Pons (tissue), 1 donor: ENCODE measurements around the gene TMBIM1.

Experiments used
- DNase-seq: peaks from one replicate; pipeline ENCODE4 v3.0.0-alpha.2; 2016; ENCODE audit warnings: low spot score

Gene TMBIM1, protein sequence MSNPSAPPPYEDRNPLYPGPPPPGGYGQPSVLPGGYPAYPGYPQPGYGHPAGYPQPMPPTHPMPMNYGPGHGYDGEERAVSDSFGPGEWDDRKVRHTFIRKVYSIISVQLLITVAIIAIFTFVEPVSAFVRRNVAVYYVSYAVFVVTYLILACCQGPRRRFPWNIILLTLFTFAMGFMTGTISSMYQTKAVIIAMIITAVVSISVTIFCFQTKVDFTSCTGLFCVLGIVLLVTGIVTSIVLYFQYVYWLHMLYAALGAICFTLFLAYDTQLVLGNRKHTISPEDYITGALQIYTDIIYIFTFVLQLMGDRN

DNA sequence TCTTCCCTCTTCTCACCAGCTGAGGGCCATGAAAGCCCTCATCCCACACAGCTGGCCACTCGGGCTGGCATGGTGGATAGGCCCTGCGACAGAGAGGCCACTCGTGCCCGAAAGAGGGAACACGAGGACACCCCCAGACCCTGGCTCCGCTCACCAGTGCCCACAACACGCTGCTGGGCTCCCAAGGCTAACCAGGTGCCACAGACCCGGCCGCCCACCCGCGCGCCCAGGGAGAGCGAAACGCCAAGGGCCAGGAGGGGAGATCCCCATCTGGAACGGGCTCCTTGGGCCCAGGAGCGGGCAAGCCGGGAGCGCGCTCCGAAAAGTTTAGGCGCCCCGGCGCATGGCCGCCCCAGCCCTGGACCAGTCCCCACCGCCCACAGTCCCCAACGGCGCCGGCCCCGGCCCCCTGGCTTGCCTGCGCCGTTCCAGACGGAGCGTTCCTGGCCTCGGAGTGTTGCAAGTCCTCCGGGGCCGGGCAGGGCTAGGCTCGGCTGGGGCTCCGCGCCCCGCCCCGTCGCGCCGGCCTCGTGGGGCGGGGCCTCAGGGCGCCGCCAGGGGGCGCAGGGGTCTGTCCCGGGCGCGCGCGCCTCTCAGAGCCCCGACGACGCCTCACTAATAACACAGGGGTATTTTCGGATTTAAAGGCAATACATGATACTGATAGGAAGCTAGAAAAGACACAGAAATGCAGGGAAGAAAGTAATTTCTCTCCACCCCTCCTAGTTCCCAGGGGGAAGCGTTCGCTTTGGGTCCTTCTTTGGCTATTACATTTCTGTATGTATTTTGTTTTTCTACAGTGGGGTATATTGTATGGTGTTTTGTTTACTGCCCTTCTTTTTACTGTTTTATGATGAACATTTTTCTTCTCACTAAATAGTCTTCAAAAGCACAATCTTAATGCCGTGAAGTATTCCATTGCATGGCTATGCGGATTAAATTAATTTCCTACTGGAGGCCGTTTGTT lies at the start of gene TMBIM1:
TMBIM1 (minus strand) TSS at position 456 of the 967 bp plus-strand sequence. CDS start 10,362 bp downstream, outside the sequence.
- peak; percentile 64 for DNase-seq

DNA sequence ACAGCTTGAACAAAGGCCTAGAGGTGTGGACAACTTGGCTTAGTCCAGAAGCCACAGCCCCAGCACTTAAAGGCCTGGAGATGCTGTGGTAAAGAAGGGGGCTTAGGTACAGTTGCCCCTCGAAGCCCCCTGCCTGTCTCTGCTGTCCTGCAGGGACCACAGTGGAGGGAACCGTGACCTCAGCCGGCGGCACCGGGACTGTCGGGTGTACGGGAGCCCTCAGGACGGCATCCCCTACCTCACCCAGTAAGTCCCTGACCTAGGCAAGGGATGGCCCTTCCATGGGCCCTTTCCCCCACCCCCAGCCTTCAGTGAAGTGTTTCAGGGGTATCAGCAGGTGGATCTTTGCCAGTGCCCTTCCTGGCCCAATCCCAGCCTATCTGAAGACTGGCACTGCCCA lies 49.1 kb upstream of the TMBIM1 start:
- no peak for DNase-seq

DNA sequence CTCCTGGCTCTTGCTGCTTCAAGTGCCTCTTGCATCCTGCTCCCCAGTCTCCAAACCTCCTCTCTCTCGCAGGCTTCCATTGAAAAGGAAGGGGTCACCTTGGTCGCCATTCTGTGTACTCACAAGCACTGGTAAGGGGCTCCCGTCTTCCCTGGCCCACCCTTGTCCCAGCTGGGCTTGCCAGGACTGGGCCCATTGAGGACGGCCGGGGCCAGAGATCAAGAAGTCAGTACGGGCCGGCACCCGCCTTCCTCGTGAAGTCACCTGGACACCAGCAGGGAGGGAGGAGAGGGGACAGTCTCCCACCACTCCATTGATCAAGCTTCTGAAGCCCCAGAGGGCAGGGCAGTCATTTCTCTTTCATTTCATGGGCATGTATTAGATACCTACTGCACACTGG lies 48.4 kb upstream of the TMBIM1 start:
- no peak for DNase-seq

DNA sequence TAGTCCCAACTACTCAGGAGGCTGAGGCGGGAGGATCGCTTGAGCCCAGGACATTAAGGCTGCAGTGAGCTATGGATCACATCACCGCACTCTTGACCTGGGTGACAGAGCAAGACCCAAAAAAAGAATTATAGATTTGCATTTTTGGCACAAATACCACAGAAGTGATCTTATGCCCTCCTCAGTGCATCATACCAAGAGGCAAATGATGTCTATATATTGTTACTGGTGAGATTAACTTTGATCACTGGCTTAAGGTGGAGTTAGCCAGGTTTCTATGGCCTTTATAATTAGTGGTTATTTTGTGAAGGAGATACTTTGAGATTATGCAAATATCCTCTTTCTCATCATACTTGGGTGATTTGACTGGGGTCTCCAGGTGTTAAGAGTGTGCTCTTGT lies 42.2 kb upstream of the TMBIM1 start:
- DNase-seq: no peak

DNA sequence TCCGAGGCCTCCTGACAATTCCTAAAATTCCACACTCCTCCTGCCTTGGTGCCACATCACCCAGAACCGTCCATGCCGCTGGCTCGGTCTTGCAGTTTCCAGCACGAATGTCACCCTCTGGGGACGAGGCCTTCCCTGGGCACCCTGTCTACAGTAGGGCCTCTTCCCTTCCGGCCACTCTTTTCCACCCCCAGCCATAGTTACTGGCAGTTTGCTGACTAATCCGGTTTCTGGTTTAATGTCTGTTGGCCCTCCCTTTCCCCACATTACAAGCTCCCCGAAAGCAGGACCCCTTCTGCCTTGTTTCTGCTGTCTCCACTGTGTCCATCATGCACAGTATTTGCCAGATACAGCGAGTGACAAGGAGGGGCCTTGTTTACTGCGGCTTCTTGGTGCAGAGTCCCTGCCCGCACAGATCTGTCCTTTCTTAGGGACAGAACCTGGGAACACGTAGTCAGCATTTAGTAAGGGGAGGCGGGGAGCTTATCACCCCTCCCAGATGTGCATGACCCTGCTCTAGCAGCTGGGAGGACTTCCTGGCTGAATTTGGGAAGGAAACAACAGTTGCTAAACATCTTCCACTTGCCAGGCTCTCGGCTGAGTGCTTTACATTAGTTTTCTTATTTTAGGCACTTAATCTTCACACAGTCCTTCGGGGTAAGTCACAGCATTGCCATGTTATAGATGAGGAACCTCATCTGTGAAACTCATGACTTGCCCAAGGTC lies 40.8 kb upstream of the TMBIM1 start:
- DNase-seq: peak; percentile 41

DNA sequence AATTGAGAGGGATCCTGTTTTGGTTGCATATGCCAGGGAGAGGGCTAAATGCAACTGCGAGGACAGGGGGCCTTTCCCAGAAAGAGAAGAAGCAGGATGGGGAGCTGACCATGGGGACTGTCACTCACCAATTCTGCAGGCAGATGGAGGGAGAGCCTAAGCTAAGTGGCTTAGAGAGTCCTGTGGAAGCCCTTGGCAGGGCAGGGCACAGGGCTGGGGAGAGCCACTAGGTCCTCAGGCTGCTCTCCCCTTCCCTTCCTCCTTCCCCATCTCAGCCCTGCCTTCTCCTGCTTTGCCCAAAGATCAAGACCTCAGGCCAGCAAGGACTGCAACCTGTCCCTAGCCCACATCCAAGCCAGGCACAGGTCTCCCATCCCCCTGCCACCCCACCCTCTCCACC lies 40.0 kb upstream of the TMBIM1 start:
- DNase-seq: no peak

DNA sequence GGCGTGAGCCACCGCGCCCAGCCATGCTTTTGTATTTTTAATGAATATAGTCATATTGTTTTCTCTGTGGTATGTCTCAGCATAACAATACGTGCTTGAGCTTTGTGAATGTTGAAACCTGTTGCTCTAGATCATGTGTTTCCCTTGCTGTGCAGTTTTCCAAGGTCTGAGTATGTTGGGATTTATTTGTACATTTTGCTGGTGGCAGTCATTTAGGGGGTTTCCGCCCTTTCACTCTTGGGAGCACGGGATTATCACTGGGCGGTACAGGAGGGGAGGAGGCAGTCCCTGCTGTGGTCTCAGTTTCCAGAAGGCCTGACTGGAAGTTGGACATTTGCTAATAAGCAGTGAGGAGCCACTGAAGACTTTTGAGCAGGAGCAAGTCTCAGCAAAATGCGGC lies 39.4 kb upstream of the TMBIM1 start:
- no peak for DNase-seq

DNA sequence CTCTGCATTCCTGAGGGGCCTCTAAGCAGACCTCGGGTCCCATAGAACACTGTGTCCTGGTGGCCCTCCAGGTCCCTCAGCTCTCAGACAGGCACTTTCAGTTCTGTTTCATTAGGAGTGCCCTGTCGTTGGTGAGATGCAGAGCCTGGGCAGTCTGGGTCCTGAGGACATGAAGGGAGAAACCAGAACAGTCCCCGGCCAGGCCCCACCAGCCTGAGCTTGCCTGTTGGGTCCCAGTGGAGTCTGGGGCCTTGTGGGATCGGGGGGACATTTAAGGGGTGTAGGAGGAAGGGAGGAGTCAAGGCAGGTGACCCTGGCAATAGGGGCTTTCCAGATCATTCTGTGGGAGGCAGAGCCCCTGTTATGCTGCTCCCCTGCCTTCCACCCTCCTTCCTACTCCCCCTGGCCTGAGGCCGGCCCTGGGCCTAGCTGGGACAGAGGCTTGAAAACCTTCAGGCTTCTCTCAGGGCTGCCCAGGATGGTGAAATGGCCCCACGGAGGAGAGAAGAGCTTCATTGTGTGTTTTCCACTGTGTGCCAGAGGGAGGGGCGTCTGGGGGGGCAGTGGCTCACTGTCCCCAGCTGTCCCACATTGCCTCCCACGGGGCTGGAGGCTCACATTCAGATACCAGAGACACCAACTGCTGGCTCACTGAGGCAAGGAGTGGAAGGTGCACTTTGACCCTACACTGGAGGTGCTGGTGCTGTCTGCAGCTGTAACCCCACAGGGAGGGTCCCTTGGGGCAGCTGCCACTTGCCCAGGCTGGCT lies 37.7 kb upstream of the TMBIM1 start:
- DNase-seq: peak; percentile 46

DNA sequence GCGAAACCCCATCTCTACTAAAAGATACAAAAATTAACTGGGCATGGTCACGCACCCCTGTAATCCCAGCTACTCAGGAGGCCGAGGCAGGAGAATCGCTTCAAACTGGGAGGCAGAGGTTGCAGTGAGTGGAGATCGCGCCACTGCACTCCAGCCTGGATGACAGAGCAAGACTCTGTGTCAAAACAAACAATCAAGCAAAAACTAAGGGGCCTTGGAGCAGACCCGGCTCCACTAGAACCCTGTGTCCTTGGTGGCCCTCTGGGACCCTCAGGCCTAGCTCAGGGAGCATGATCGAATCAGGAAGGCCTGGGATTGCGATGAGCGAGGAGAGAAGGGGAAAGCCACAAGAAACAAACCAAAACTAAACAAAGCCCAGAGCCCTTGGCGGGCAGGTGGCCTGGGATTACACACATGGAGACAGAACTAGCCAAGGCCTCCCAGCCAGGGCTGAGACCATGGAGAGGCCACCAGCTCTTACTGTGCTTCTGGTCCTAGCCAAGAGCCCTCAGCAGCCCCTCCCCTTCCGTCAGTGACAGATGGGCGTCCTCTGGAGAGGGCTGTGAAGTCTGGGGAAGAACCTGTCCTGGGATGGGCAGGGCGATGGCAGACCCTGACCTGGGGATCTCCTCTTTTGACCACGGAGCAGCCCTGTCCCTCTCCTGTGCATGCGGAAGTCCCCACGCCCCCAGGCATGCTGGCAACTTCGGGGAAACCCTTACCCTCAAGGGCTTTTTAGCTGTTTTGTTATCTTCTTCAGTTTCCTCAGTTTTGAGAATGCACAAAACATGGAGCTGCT lies 36.9 kb upstream of the TMBIM1 start:
- DNase-seq: no peak

DNA sequence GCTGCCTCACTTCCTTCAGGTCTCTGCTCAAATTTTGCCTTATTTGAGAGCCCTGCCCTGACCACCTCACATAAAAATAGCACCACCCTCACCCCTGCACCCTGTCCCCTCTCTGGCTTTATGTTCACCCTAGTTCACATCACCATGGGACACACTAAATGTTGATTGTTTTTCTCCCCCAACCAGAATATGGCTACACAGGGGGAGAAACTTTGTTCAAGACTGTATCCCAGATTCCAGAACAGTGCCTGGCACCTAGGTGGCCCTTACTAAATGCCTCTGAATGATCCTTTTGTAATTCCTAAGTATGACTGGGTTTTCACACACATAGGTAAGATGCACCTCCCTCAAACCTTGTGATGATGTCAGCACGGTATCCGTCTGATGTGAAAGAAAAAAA lies 36.0 kb upstream of the TMBIM1 start:
- no peak for DNase-seq

DNA sequence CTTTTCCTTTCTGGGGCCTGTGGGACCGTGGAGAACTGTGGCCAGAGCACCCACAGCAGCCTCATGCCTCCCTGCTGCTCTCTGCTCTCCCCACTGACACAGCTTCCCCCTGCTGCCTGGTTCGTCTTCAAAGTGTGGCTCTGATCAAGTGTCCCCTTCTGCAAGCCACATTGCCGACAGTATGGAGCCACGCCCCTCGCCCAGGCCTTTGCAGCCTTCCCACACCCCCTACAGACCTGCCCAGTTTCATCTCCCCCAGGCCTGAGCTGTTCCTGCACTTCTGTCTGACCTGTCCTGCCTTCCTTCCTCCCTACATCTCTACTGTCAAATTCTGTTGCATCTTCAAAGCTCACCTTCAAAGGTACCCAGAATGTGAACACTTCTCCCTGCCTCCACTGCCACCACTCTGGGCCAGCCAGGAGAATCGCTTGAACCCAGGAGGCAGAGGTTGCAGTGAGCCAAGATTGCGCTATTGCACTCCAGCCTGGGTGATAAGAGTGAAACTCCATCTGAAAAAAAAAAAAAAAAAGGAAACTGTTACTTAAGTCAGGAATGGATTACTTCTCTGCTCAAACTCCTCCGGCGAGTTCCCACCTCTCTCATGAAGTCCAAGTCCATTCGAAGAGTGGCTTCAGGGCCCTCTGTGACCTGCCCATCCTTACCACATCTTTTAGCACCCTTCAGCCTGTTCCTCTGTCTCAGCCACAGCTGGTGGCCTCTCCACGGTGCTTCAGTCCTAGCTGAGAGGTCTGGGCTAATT lies 35.3 kb upstream of the TMBIM1 start:
- no peak for DNase-seq

DNA sequence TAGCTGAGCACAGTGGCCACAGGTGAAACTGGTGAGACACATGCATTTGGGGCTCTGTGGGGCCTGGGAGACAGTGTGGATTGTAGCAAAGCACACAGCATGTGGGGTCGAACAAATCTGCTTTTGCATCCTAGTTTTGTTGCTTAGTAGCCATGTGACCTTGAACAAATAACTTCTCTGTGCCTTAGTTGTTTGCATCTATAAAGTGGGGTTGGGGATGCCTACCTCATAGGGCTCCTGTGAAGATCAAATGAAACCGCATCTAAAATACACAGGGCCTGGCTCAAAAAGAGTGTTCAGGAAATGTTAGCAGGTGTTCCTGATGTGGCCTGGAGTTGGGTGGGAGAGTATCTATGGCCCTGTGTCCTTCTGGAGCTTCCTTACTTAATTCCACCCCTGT lies 34.0 kb upstream of the TMBIM1 start:
- DNase-seq: no peak

DNA sequence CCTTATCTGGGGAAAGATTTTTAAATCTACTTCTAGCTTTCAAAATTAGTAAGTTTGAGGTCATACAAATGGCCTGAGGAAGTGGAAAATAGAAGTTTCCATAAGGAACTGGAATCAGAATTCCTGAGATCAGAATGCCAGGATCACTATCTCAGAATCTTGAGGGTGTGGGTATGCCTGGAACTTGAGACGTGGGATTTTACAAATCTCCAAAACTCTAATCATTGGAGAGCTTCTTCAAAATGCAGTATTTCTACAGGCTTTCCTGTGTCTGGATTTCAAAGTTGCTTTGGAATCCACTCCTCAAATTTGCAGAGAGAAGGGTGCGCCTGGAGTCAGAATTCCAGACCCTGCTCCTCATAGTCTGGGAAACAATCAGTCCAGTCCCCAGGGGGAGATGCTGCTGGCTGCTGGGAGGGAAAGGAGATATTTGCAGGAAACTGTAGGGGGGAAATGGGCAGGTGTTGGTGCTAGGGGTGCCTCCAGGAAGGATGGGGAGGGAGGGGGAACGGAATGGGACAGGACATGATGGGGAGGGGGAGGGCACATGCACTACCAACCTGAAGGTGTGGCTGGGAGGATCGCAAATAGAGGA lies 33.4 kb upstream of the TMBIM1 start:
- DNase-seq: no peak

DNA sequence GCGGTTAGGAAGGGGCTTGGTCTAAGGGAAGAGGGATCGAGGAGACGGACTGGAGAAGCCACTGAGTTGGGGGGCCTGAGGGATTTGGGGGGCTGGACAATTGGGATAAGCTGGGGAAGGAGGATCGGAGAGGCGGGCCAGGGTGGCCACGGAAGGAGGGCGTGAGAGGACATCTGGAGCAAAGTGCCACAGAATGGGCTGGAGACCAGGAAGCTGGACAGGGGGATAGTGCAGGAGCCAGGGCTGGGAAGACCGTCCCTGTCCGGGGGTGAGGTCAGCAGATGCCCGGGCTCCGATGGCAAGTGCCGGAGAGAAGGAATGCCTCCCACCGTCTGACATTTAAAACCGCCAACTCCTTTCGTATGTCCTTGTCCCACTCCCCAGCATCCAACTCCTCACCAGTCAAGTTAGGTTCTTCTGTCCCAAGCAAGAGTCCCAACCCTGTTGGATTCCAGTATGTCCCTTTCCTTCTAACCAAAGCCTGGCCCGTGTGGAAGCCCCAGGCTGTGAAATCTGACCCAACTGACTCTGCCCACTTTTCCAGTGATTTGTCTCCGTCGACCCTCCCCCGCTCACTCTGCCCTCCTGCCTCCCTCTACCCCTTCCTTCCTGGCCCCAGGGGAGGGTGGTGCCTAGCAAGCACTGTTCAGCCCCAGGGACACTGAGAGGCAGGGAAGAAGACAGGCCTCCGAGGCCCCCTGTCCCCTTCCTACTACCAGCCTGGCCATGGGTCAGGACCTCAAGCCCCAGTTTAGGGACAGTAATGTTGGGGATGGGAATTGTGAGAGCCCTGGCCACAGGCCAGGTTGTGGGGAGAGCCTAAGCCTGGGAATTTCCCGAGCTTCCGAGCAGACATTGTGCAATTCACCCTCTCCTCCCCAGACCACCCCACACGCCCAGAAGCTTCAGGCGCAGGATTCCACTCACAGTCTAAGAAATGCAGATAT lies 31.5 kb upstream of the TMBIM1 start:
- no peak for DNase-seq

DNA sequence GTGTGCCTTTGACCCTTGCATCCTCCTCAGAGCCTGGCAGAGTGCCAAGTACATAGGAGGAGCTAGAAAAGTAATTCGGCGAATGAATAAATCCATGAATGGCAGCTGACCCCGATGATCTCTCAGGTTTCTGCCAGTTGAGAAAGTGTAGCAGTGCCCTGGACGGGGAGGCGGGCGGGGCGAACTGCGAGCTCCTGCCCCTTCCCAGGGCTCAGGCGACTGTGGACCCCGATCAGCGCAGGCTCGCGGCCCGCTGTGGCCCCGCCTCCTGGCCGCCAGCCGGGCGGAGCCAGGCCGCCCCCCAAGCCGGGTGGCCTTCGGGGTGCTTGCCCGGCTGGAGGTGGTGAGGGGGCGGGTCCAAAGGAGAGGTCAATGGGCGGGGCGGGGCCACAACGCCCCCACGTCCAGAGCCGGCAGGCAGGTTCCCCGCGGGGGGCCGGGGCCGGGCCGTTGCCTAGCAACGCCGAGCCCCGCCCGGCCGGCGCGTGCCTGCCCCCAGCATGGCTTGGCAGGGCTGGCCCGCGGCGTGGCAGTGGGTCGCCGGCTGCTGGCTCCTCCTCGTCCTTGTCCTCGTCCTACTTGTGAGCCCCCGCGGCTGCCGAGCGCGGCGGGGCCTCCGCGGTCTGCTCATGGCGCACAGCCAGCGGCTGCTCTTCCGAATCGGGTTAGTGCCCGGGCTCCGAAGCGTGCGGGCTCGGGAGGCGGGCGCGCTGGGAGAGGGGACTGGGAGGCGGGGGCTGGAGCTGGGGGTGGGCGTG lies 30.6 kb upstream of the TMBIM1 start:
- DNase-seq: peak; percentile 59

DNA sequence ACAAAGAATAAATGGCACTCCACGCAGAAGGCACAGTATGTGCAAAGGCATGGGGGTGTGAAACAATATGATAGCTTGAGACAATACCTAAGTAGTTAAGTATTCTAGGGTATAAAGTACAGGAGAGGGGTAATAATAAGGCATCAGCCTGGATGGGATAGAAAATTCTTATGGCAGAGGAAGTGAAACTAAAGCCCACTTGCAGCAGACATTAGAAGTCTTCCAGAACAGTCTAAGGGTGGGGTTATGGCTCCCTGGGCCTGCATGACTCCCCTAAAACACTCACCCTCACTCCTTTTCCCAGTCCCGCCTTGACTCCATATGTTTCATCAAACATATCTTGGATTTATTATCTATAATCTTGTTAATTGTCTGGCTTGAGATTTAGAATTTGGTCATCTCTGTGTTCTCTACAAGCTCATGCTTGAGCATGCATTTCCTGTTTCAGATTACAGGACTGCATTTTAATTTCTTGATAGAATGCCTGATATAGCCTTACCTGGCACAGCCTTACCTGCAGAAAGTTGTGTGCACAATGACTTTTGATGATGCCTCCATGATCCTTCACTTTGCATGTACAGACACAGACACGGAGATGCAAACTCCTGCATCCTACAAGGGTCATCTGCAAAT lies 28.5 kb upstream of the TMBIM1 start:
- DNase-seq: no peak

DNA sequence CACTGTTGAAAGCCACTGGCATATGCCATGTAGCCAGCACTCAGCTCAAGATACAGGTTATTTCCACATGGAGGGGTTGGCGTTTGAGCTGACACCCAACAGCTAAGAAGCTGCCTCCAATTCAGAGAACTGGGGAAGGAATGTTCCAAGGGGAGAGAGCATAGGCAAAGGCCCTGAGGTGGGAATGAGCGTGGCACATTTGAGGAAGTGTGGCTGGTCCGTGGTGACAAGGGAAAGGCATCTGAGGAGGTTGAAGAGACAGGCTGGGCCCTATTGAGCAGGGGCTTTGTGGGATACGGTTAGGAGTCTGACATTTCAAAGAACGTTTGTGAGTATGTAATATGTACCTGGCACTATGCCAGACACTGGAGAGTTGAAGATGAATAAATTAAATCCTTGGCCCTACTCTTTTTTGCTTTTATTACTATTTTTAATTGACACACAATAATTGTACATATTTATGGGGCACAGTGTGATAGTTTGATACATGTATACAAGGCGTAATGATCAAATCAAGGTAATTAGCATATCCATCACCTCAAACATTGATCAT lies 27.6 kb upstream of the TMBIM1 start:
- DNase-seq: no peak
